Esophagus mucosa (tissue), 1 donor: ENCODE measurements around the gene ZNHIT3. TPM values are rescaled to one million over a fixed set of nuclear protein-coding genes. Genes with fewer than 3 reads are reported as not detected.
"Not testable (repeated sequence)": the region's sequence is repeated elsewhere in the genome, so short reads cannot be mapped to it uniquely, and the experiment has no call there.

ENCODE experiments used
- ATAC-seq: fragments of 200-7000 bp; cut with Tn5 transposase; one replicate; pipeline ENCODE4 v1.9.1; 2020
- total RNA-seq: library from RNA; stranded (reverse); gene quantifications from one replicate; pipeline ENCODE4 v1.2.4, GENCODE V29; 2023
- donor health status: DM: yes; HTN: yes; CAD: no.

ZNHIT3 gene
- total RNA-seq, 1 donor from 2014 or later = 24.4 TPM

- no peak for ATAC-seq
Measured at GRCh38 chr17:36485027-36485426, 1.5 kb upstream of the ZNHIT3 start.

GRCh38 chr17:36485805-36486203 is 677 bp upstream of the ZNHIT3 start:
- no peak for ATAC-seq

GRCh38 chr17:36493956-36494355 is 7.5 kb downstream of the ZNHIT3 start:
- no peak for ATAC-seq

- ATAC-seq = no peak
Measured at GRCh38 chr17:36494674-36495073, 8.2 kb downstream of the ZNHIT3 start.

- no peak for ATAC-seq
Measured at GRCh38 chr17:36495076-36495578, 8.6 kb downstream of the ZNHIT3 start.

- no peak for ATAC-seq
Measured at GRCh38 chr17:36496018-36496789, 9.7 kb downstream of the ZNHIT3 start.

- no peak for ATAC-seq
Measured at GRCh38 chr17:36498155-36498554, 11.7 kb downstream of the ZNHIT3 start.

- ATAC-seq = no peak
Measured at GRCh38 chr17:36498560-36499300, 12.2 kb downstream of the ZNHIT3 start.

- peak; percentile 15 for ATAC-seq
Measured at GRCh38 chr17:36500745-36501225, 14.3 kb downstream of the ZNHIT3 start.

GRCh38 chr17:36501351-36501750 is 14.9 kb downstream of the ZNHIT3 start:
- no peak for ATAC-seq

GRCh38 chr17:36501963-36502362 is 15.5 kb downstream of the ZNHIT3 start:
- no peak for ATAC-seq

GRCh38 chr17:36503456-36504155 is 17.1 kb downstream of the ZNHIT3 start:
- ATAC-seq = no peak

- no peak for ATAC-seq
Measured at GRCh38 chr17:36504156-36504545, 17.7 kb downstream of the ZNHIT3 start.

GRCh38 chr17:36505171-36505570 is 18.7 kb downstream of the ZNHIT3 start:
- no peak for ATAC-seq

- ATAC-seq = no peak
Measured at GRCh38 chr17:36506249-36506826, 19.9 kb downstream of the ZNHIT3 start.

- no peak for ATAC-seq
Measured at GRCh38 chr17:36506831-36507230, 20.4 kb downstream of the ZNHIT3 start.

- ATAC-seq = no peak
Measured at GRCh38 chr17:36507266-36507665, 20.8 kb downstream of the ZNHIT3 start.

- ATAC-seq = not testable (repeated sequence)
Measured at GRCh38 chr17:36508439-36508838, 22.0 kb downstream of the ZNHIT3 start.

GRCh38 chr17:36509272-36509985 is 22.9 kb downstream of the ZNHIT3 start:
- no peak for ATAC-seq

GRCh38 chr17:36510636-36511035 is 24.2 kb downstream of the ZNHIT3 start:
- ATAC-seq = no peak

GRCh38 chr17:36511216-36511615 is 24.7 kb downstream of the ZNHIT3 start:
- ATAC-seq = no peak

GRCh38 chr17:36512641-36513040 is 26.2 kb downstream of the ZNHIT3 start:
- peak; percentile 9 for ATAC-seq
